Adrenal gland (tissue), 12 donors: Measurements from ENCODE around the gene SH3GL2. TPM values are rescaled to one million over a fixed set of nuclear protein-coding genes. Genes with fewer than 3 reads are reported as not detected.
A peak's percentile ranks its signal among the peaks of the same experiment; 100 is the strongest.

Experiments
- DNase-seq, 7 donors: peaks; one replicate each; pipeline ENCODE4 v3.0.0-alpha.2; 2019 to 2020
- H3K27ac ChIP-seq, 5 donors: fragments of 200-600 bp; sonication (generic) in 4 of 5; 1 replicate in 3 of 5; 2 replicates in 2 of 5; pipeline versions ENCODE4 v1.5.1 to v1.8.0; 2016 to 2020; ENCODE audit warnings: mild to moderate bottlenecking in 1 of 5
- H3K27me3 ChIP-seq: fragments of 200-600 bp; 2 replicates; pipeline ENCODE4 v1.8.0; 2021
- H3K36me3 ChIP-seq, 2 donors: fragments of 200-600 bp; replicated peaks in 1 of 2; 1 replicate in 1 of 2; 2 replicates in 1 of 2; pipeline versions ENCODE4 v1.5.1 to v1.8.0; 2018 to 2022
- H3K4me1 ChIP-seq, 2 donors: fragments of 200-600 bp; replicated peaks in 1 of 2; 1 replicate in 1 of 2; 2 replicates in 1 of 2; pipeline versions ENCODE4 v1.5.1 to v1.8.0; 2018 to 2021
- H3K4me3 ChIP-seq, 4 donors: fragments of 200-600 bp; sonication (generic) in 3 of 4; one replicate each; pipeline ENCODE4 v1.5.1; 2016 to 2018
- H3K9me3 ChIP-seq, 3 donors: fragments of 200-600 bp; sonication (generic) in 1 of 3; replicated peaks in 1 of 3; 1 replicate in 2 of 3; 2 replicates in 1 of 3; pipeline versions ENCODE4 v1.5.1 to v1.8.0; 2016 to 2021
- CTCF ChIP-seq, 6 experiments: fragments of 450-650 bp in 4 of 6; fragments of 200-600 bp in 2 of 6; sonication (generic) in 1 of 6; IDR thresholded peaks; 1 replicate in 5 of 6; 2 replicates in 1 of 6; pipeline versions ENCODE4 v1.5.1 to v1.8.0; 2016 to 2021; ENCODE audit warnings: antibody characterized with exemption in 6 of 6, mild to moderate bottlenecking in 2 of 6, moderate library complexity in 1 of 6
- POLR2A ChIP-seq, 2 donors: fragments of 450-650 bp; IDR thresholded peaks; one replicate each; pipeline ENCODE4 v1.6.1; 2017; ENCODE audit warnings: antibody characterized with exemption in 2 of 2, mild to moderate bottlenecking in 2 of 2, moderate library complexity in 1 of 2
- WGBS, 4 donors: extraction: QIAGEN DNeasy Blood & Tissue Kit in 2 of 4; methylation state at CpG; one replicate each; pipeline versions ENCODE4 v1.1.5 to v1.1.7; 2013 to 2017; 5-methylcytosine and 5-hydroxymethylcytosine counted together
- intact Hi-C, 2 donors: fragments of 100-400 bp; cut with DNase I; formaldehyde crosslinking; loops; one replicate each; pipeline versions ENCODE4 v1.14.1 to v1.15.0; 2022 to 2023
- polyA plus RNA-seq, 3 donors: library from polyadenylated mRNA; stranded (reverse); fragments of 200-250 nt in 2 of 3; fragments of 350-450 nt in 1 of 3; fragmentation: Illumina TruSeq in 1 of 3; extraction: RNeasy Lipid Tissue Mini Kit (QIAGEN cat#74804) in 1 of 3; gene quantifications; one replicate each; pipeline ENCODE4 v1.2.3, GENCODE V29; 2013 to 2014
- total RNA-seq, 9 donors: library from RNA; depleted of rRNA in 4 of 9; stranded (reverse); fragments of >200 nt in 4 of 9; fragments of 120-200 nt in 1 of 9; fragmentation: NEBNext Ultra II Directional in 1 of 9; extraction: Animal tissue kit (Norgen Biotek cat#: 25700) in 1 of 9; gene quantifications; one replicate each; pipeline versions ENCODE4 v1.1.0 to v1.2.4, GENCODE V29; 2013 to 2023
- donor health status: healthy with polysubstance abuse.
- donor health status: Bipolar disorder and iron deficiency.
- donor health status: DM: yes; HTN: yes; CAD: no.
- donor health status: DM: no; HTN: no; CAD: no.
- donor health status: DM: no; HTN: no; CAD: no.
- donor health status: DM: yes; HTN: yes; CAD: no.

SH3GL2 gene
- total and polyA plus RNA-seq, 12 donors: 0.07 to 0.29 (median 0.19) TPM; not detected in 8

GRCh38 chr9:17776735-17777134 lies 197.9 kb downstream of the SH3GL2 start:
- peak in 2 of 7 donors; percentile 2 to 30 for DNase-seq
- Histone ChIP-seq H3K4me1 (no peaks in the 10 kb centered on the region), H3K27ac (no peak overlapping the region), H3K36me3 (no peaks in the 10 kb centered on the region), H3K27me3 (no peaks in the 10 kb centered on the region), H3K4me3 (no peak overlapping the region), H3K9me3 (no peaks in the 10 kb centered on the region)
- WGBS, 4 donors: 26 to 47% (median 32%) methylated on average over 3 of the region's 3 CpGs
- intact Hi-C loops: no loop called here
- TF ChIP-seq CTCF (IDR thresholded peaks at IDR 0.05) (no peak), POLR2A (IDR thresholded peaks at IDR 0.05) (no peak)

- intact Hi-C loops: no loop called here
- H3K36me3 ChIP-seq: no peaks in the 10 kb centered on the region
- no peak for DNase-seq
- no peak overlapping the region for H3K27ac ChIP-seq
- TF ChIP-seq POLR2A (IDR thresholded peaks at IDR 0.05): no peak
- no peak for TF ChIP-seq CTCF (IDR thresholded peaks at IDR 0.05)
- no peaks in the 10 kb centered on the region for H3K9me3 ChIP-seq
- 69 to 78% (median 75%) methylated on average over 3 of the region's 3 CpGs for WGBS, 4 donors
- H3K27me3 ChIP-seq: no peaks in the 10 kb centered on the region
- no peaks in the 10 kb centered on the region for H3K4me1 ChIP-seq
- H3K4me3 ChIP-seq: no peak overlapping the region
Measured at GRCh38 chr9:17777465-17777864, 198.6 kb downstream of the SH3GL2 start.

GRCh38 chr9:17782430-17783149 lies 203.7 kb downstream of the SH3GL2 start:
- no peaks in the 10 kb centered on the region for H3K27me3 ChIP-seq
- H3K4me1 ChIP-seq: no peaks in the 10 kb centered on the region
- no peak for DNase-seq
- H3K36me3 ChIP-seq: no peaks in the 10 kb centered on the region
- intact Hi-C loops: no loop called here
- no peak overlapping the region for H3K27ac ChIP-seq
- H3K9me3 ChIP-seq: no peaks in the 10 kb centered on the region
- TF ChIP-seq POLR2A (IDR thresholded peaks at IDR 0.05) (no peak), CTCF (IDR thresholded peaks at IDR 0.05) (no peak)
- 83 to 88% (median 85%) methylated on average over 6 of the region's 6 CpGs for WGBS, 4 donors
- no peak overlapping the region for H3K4me3 ChIP-seq

GRCh38 chr9:17783227-17783626 lies 204.4 kb downstream of the SH3GL2 start:
- H3K27ac ChIP-seq: no peak overlapping the region
- H3K36me3 ChIP-seq: no peaks in the 10 kb centered on the region
- 27 to 49% (median 33%) methylated on average over 1 of the region's 1 CpG for WGBS, 4 donors
- H3K27me3 ChIP-seq: no peaks in the 10 kb centered on the region
- TF ChIP-seq POLR2A (IDR thresholded peaks at IDR 0.05) (no peak), CTCF (IDR thresholded peaks at IDR 0.05) (no peak)
- no peak overlapping the region for H3K4me3 ChIP-seq
- H3K9me3 ChIP-seq: no peaks in the 10 kb centered on the region
- intact Hi-C loops: no loop called here
- H3K4me1 ChIP-seq: no peaks in the 10 kb centered on the region
- DNase-seq: no peak
